Body of pancreas (tissue), 4 donors: ENCODE measurements around the gene FIBP. TPM values are rescaled to one million over a fixed set of nuclear protein-coding genes. Genes with fewer than 3 reads are reported as not detected.

Experiments used
- ATAC-seq: fragments of 150-250 bp; one replicate; pipeline ENCODE4 v1.9.1; 2016
- DNase-seq, 4 donors: peaks; one replicate each; pipeline ENCODE4 v3.0.0-alpha.2; 2019
- H3K27ac ChIP-seq, 4 donors: fragments of 200-600 bp; sonication (generic); 1 replicate in 3 of 4; 2 replicates in 1 of 4; pipeline versions ENCODE4 v1.5.1 to v1.6.1; 2016 to 2019; ENCODE audit warnings: mild to moderate bottlenecking in 1 of 4, mixed read lengths in 1 of 4, moderate library complexity in 1 of 4
- H3K27me3 ChIP-seq, 2 donors: fragments of 200-600 bp; sonication (generic); one replicate each; pipeline ENCODE4 v1.6.0; 2016; ENCODE audit warnings: mild to moderate bottlenecking in 1 of 2
- H3K36me3 ChIP-seq, 2 donors: fragments of 200-600 bp; sonication (generic); replicated peaks in 1 of 2; 2 replicates each; pipeline ENCODE4 v1.5.1; 2016; ENCODE audit warnings: low read depth in 2 of 2; ENCODE audit not compliant: insufficient read depth in 1 of 2
- H3K4me1 ChIP-seq: fragments of 200-600 bp; sonication (generic); one replicate; pipeline ENCODE4 v1.6.0; 2016
- H3K4me3 ChIP-seq, 2 donors: fragments of 200-600 bp; sonication (generic); 1 replicate in 1 of 2; 2 replicates in 1 of 2; pipeline ENCODE4 v1.5.1; 2016 to 2019
- H3K9me3 ChIP-seq, 3 donors: fragments of 200-600 bp; sonication (generic); 1 replicate in 2 of 3; 2 replicates in 1 of 3; pipeline ENCODE4 v1.5.1; 2016
- CTCF ChIP-seq, 7 experiments: fragments of 450-650 bp in 4 of 7; fragments of 200-600 bp in 3 of 7; sonication (generic) in 3 of 7; IDR thresholded peaks; one replicate each; pipeline ENCODE4 v1.5.1; 2016 to 2019; ENCODE audit warnings: antibody characterized with exemption in 7 of 7
- POLR2A ChIP-seq, 3 donors: fragments of 450-650 bp; IDR thresholded peaks; one replicate each; pipeline ENCODE4 v1.6.1; 2016; ENCODE audit warnings: antibody characterized with exemption in 3 of 3, mild to moderate bottlenecking in 2 of 3
- WGBS, 2 donors: methylation state at CpG; one replicate each; pipeline ENCODE4 v1.1.5; 2017; 5-methylcytosine and 5-hydroxymethylcytosine counted together
- intact Hi-C: fragments of 100-400 bp; cut with DNase I; formaldehyde crosslinking; loops from one replicate; pipeline ENCODE4 v1.15.1; 2023
- total RNA-seq, 2 donors: library from RNA; depleted of rRNA; stranded (reverse); fragments of >200 nt; gene quantifications; one replicate each; pipeline ENCODE4 v1.1.0, GENCODE V29; 2016

FIBP gene
- total RNA-seq, 2 donors from 2014 or later, result 40.2 to 49.5 TPM

- ATAC-seq, result no peak
- intact Hi-C loops, result loop anchor here (5.0 kb wide), 1 partner anchor 35 kb away; no protein-coding TSS in a partner anchor
These were observed 33.6 kb upstream of the FIBP start for GRCh38 chr11:65921876-65922275.

GRCh38 chr11:65921033-65921555 lies 32.8 kb upstream of the FIBP start:
- H3K4me1 ChIP-seq, result peaks cover 36% of the 10 kb centered on the region

More at GRCh38 chr11:65921876-65922275, 33.6 kb upstream of the FIBP start:
- TF ChIP-seq CTCF (IDR thresholded peaks at IDR 0.05) (no peak), POLR2A (IDR thresholded peaks at IDR 0.05) (no peak)
- peaks cover 29% of the 10 kb centered on the region for H3K4me1 ChIP-seq
- H3K4me3 ChIP-seq, result no peak overlapping the region
- no peaks in the 10 kb centered on the region for H3K27me3 ChIP-seq
- no peak overlapping the region for H3K27ac ChIP-seq
- H3K36me3 ChIP-seq, result peaks cover 2 to 5% of the 10 kb centered on the region in 2 donors
- no peak for DNase-seq
- H3K9me3 ChIP-seq, result no peaks in the 10 kb centered on the region
- WGBS, 2 donors, result 88 to 89% methylated on average over 10 of the region's 10 CpGs

GRCh38 chr11:65920372-65920802 lies 32.1 kb upstream of the FIBP start:
- peaks cover 44% of the 10 kb centered on the region for H3K4me1 ChIP-seq
- intact Hi-C loops, result loop anchor here (5.0 kb wide), 1 partner anchor 37 kb away; no protein-coding TSS in a partner anchor
- ATAC-seq (no peak), DNase-seq (no peak)
- peaks cover 2 to 5% of the 10 kb centered on the region in 2 donors for H3K36me3 ChIP-seq
- no peaks in the 10 kb centered on the region for H3K27me3 ChIP-seq
- no peak overlapping the region for H3K27ac ChIP-seq
- H3K9me3 ChIP-seq, result no peaks in the 10 kb centered on the region
- 55 to 60% methylated on average over 13 of the region's 15 CpGs for WGBS, 2 donors
- H3K4me3 ChIP-seq, result peak overlapping the region; percentile 72 to 95
- TF ChIP-seq CTCF (IDR thresholded peaks at IDR 0.05) (no peak), POLR2A (IDR thresholded peaks at IDR 0.05) (no peak)

More at GRCh38 chr11:65921033-65921555, 32.8 kb upstream of the FIBP start:
- Histone ChIP-seq H3K4me3 (no peak overlapping the region), H3K36me3 (peaks cover 2 to 5% of the 10 kb centered on the region in 2 donors), H3K27ac (no peak overlapping the region), H3K27me3 (no peaks in the 10 kb centered on the region), H3K9me3 (no peaks in the 10 kb centered on the region)
- DNase-seq, result no peak
- ATAC-seq, result no peak
- TF ChIP-seq CTCF (IDR thresholded peaks at IDR 0.05), result no peak
- TF ChIP-seq POLR2A (IDR thresholded peaks at IDR 0.05), result no peak
- WGBS, 2 donors, result 73 to 96% methylated on average over 8 to 12 of the region's 12 CpGs
- intact Hi-C loops, result loop anchor here (5.0 kb wide), 1 partner anchor 36 kb away; no protein-coding TSS in a partner anchor

GRCh38 chr11:65919573-65920371 lies 31.5 kb upstream of the FIBP start:
- Histone ChIP-seq H3K9me3 (no peaks in the 10 kb centered on the region), H3K4me1 (peaks cover 49% of the 10 kb centered on the region), H3K4me3 (peak overlapping the region; percentile 72 to 95), H3K36me3 (peaks cover 2 to 5% of the 10 kb centered on the region in 2 donors), H3K27me3 (no peaks in the 10 kb centered on the region), H3K27ac (peak overlapping the region; percentile 72 to 88 (median 80))
- 0% methylated on average over 42 of the region's 60 CpGs; no CpG with 5 or more reads in 1 of the 2 donors for WGBS, 2 donors
- peak; percentile 13 for ATAC-seq
- no peak for TF ChIP-seq POLR2A (IDR thresholded peaks at IDR 0.05)
- TF ChIP-seq CTCF (IDR thresholded peaks at IDR 0.05), result no peak
- DNase-seq, result peak in 3 of 4 donors; percentile 38 to 54 (median 51)
- intact Hi-C loops, result loop anchor here (5.0 kb wide), 1 partner anchor 38 kb away; no protein-coding TSS in a partner anchor
